OCI-LY7 (cell line): ENCODE results near the gene ISG15. TPM values are rescaled to one million over a fixed set of nuclear protein-coding genes. Genes with fewer than 3 reads are reported as not detected.

Source experiments
- BruUV-seq: library from RNA; stranded (reverse); fragments of 400-500 nt; replicated peaks from 2 replicates; lab custom pipeline; 2021; lab: Mats Ljungman, UMichigan
- CTCF ChIA-PET: fragments of 300-600 bp; sonication (Branson Sonifier 250); formaldehyde crosslinking; loops from one replicate; lab custom pipeline; 2022; ENCODE audit warnings: antibody characterized with exemption; ENCODE audit not compliant: unreplicated experiment; lab: Charles Lee
- POLR2A ChIA-PET: fragments of 300-600 bp; sonication (Branson Sonifier 250); formaldehyde crosslinking; loops from one replicate; lab custom pipeline; 2022; ENCODE audit warnings: antibody characterized with exemption; lab: Charles Lee
- DNase-seq: peaks from one replicate; pipeline ENCODE4 v3.0.0-alpha.2; 2015; ENCODE audit warnings: low spot score
- H2AFZ ChIP-seq: fragments of 200-600 bp; sonication (generic), shearing (Covaris generic); 2 replicates; pipeline ENCODE4 v1.6.1; 2014; ENCODE audit warnings: mild to moderate bottlenecking, antibody characterized with exemption, low read length, moderate library complexity
- H3K27ac ChIP-seq: fragments of 200-600 bp; sonication (generic); 2 replicates; pipeline ENCODE4 v1.5.1; 2014; ENCODE audit warnings: mixed run types, low read depth, mild to moderate bottlenecking, moderate library complexity, low read length, inconsistent platforms; ENCODE audit not compliant: poor library complexity, severe bottlenecking
- H3K36me3 ChIP-seq: fragments of 200-600 bp; sonication (generic); 2 replicates; pipeline ENCODE4 v1.6.1; 2014; ENCODE audit warnings: mild to moderate bottlenecking, antibody characterized with exemption, low read length, moderate library complexity, mixed read lengths; ENCODE audit not compliant: insufficient read depth
- H3K4me1 ChIP-seq: fragments of 200-600 bp; sonication (generic); 2 replicates; pipeline ENCODE4 v1.5.1; 2014; ENCODE audit warnings: mild to moderate bottlenecking, low read length; ENCODE audit not compliant: insufficient read depth, poor library complexity, severe bottlenecking
- H3K4me2 ChIP-seq: fragments of 200-600 bp; sonication (generic); 2 replicates; pipeline ENCODE4 v1.6.1; 2014; ENCODE audit warnings: mild to moderate bottlenecking, low read length
- H3K4me3 ChIP-seq: fragments of 200-600 bp; sonication (generic); 2 replicates; pipeline ENCODE4 v1.5.1; 2014; ENCODE audit warnings: mild to moderate bottlenecking, low read depth, low read length; ENCODE audit not compliant: poor library complexity, severe bottlenecking
- H3K79me2 ChIP-seq: fragments of 200-600 bp; sonication (generic); 2 replicates; pipeline ENCODE4 v1.6.1; 2016; ENCODE audit warnings: low read depth, mild to moderate bottlenecking, low read length, moderate library complexity, mixed read lengths; ENCODE audit not compliant: insufficient read depth
- H3K9me2 ChIP-seq: fragments of 200-600 bp; sonication (generic); 2 replicates; pipeline ENCODE4 v1.6.1; 2016; ENCODE audit warnings: mild to moderate bottlenecking, low read length, mixed read lengths; ENCODE audit not compliant: insufficient read depth
- H3K9me3 ChIP-seq: fragments of 200-600 bp; sonication (generic); 2 replicates; pipeline ENCODE4 v1.6.1; 2014; ENCODE audit warnings: mild to moderate bottlenecking, mixed run types, low read length, mixed read lengths
- H4K20me1 ChIP-seq: fragments of 200-600 bp; sonication (generic); 2 replicates; pipeline ENCODE4 v1.6.1; 2014; ENCODE audit warnings: mild to moderate bottlenecking, antibody characterized with exemption, low read length, moderate library complexity, mixed read lengths; ENCODE audit not compliant: insufficient read depth
- CTCF ChIP-seq: fragments of 200-600 bp; sonication (generic); conservative IDR thresholded peaks from 2 replicates; pipeline ENCODE4 v1.5.1; 2014; ENCODE audit warnings: mild to moderate bottlenecking, antibody characterized with exemption, low read length, moderate library complexity, mixed read lengths
- EZH2phosphoT487 ChIP-seq: fragments of 200-600 bp; sonication (generic); IDR thresholded peaks from 2 replicates; pipeline ENCODE4 v1.6.1; 2018; ENCODE audit warnings: low read depth, borderline replicate concordance, mild to moderate bottlenecking, mixed run types, antibody characterized with exemption, low read length, moderate library complexity, mixed read lengths
- intact Hi-C: fragments of 100-400 bp; cut with micrococcal nuclease; formaldehyde crosslinking; loops from one replicate; pipeline ENCODE4 v1.10.0; 2022; ENCODE audit not compliant: unreplicated experiment
- total RNA-seq, 2 experiments: library from RNA; depleted of rRNA in 1 of 2; stranded (reverse); fragments of >200 nt in 1 of 2; shearing (Covaris generic) in 1 of 2; gene quantifications; 2 replicates each; pipeline ENCODE4 v1.2.3, GENCODE V29; 2014 to 2022

The ISG15 gene
- total RNA-seq, 2 experiments from 2014 or later: 65.4 to 110 TPM

DNA sequence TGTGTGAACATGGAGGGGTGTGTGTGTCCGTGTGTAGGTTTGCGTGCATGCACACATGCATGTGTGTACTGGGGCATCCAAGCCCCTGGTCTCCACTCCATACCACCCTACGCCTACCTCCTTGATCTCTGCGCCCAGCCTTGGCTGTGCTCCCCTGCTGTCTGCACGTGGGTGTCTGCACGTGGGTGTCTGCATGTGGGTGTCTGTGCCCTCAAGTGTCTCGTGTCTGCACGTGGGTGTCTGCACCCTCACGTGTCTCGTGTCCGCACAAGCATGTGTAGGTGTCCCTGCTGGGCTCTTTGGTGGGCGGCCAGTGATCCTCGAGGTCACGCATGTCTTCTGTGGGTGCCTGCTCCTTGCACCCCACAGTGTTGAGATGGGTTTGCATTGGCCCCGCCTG lies 39.7 kb downstream of the ISG15 start:
- no peak overlapping the region for H3K27ac ChIP-seq
- no peak overlapping the region for H3K4me3 ChIP-seq
- H3K9me3 ChIP-seq: no peaks in the 10 kb centered on the region
- intact Hi-C loops: no loop called here
- DNase-seq: no peak
- ChIA-PET POLR2A (no interaction called here), CTCF (no interaction called here)
- H3K79me2 ChIP-seq: no peaks in the 10 kb centered on the region
- H3K36me3 ChIP-seq: no peaks in the 10 kb centered on the region
- BruUV-seq: no TSS peak
- no peak overlapping the region for H2AFZ ChIP-seq
- no peaks in the 10 kb centered on the region for H3K4me1 ChIP-seq
- no peaks in the 10 kb centered on the region for H3K9me2 ChIP-seq
- H3K4me2 ChIP-seq: no peak overlapping the region
- H4K20me1 ChIP-seq: no peaks in the 10 kb centered on the region
- TF ChIP-seq CTCF (no peak), EZH2phosphoT487 (no peak)

DNA sequence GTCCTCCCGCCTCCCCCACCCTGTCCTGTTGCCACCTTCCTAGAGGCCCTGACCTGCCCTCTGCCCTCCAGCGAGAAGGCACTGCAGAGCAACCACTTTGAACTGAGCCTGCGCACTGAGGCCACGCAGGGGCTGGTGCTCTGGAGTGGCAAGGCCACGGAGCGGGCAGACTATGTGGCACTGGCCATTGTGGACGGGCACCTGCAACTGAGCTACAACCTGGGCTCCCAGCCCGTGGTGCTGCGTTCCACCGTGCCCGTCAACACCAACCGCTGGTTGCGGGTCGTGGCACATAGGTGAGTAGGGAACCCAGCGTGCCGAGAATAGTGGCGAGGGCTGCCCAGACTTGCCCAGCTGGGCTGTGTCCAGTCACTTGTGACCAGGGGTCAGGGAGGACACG lies 40.4 kb downstream of the ISG15 start:
- Histone ChIP-seq H3K9me3 (no peaks in the 10 kb centered on the region), H3K36me3 (no peaks in the 10 kb centered on the region), H3K27ac (no peak overlapping the region), H3K79me2 (no peaks in the 10 kb centered on the region), H4K20me1 (no peaks in the 10 kb centered on the region), H2AFZ (no peak overlapping the region), H3K4me1 (peaks cover under 1% of the 10 kb centered on the region), H3K4me2 (no peak overlapping the region), H3K9me2 (no peaks in the 10 kb centered on the region), H3K4me3 (no peak overlapping the region)
- POLR2A ChIA-PET: no interaction called here
- no peak for DNase-seq
- BruUV-seq: no TSS peak
- intact Hi-C loops: no loop called here
- TF ChIP-seq CTCF (no peak), EZH2phosphoT487 (no peak)
- CTCF ChIA-PET: interaction anchor here (0.6 kb wide), 1 partner anchor 93 kb away, joined by 5 read pairs; no protein-coding TSS in a partner anchor

DNA sequence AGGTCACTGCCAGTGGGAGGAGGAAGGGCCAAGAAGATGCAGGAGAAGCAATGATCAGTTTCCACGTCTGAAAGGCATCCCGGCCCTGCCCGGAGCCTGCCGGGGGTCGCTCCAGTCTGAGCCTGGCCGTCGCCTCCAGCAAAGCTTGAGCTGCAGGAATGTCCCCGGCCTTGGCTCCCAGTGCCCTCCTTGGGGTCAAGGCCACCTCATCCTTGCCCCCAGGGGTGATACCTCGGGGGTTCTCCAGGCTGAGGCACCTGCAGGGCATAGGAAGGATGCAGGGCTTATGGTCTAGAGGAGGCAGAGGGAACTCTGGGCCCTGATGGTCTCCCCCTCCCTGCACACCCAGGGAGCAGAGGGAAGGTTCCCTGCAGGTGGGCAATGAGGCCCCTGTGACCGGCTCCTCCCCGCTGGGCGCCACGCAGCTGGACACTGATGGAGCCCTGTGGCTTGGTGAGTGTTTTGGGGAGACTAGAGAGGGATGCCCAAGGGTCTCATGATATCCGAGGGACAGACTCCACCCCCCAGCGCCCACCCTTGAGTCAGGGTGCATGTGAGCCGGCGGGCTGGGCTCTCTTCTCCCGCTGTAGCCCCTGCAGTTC lies 40.9 kb downstream of the ISG15 start:
- no peak for DNase-seq
- no peaks in the 10 kb centered on the region for H3K79me2 ChIP-seq
- POLR2A ChIA-PET: no interaction called here
- no peaks in the 10 kb centered on the region for H3K36me3 ChIP-seq
- H3K4me3 ChIP-seq: no peak overlapping the region
- no peaks in the 10 kb centered on the region for H3K9me3 ChIP-seq
- CTCF ChIA-PET: interaction anchor here (0.6 kb wide), 1 partner anchor 93 kb away, joined by 5 read pairs; no protein-coding TSS in a partner anchor
- no TSS peak for BruUV-seq
- no peak overlapping the region for H2AFZ ChIP-seq
- H4K20me1 ChIP-seq: no peaks in the 10 kb centered on the region
- peaks cover 5% of the 10 kb centered on the region for H3K4me1 ChIP-seq
- intact Hi-C loops: no loop called here
- no peaks in the 10 kb centered on the region for H3K9me2 ChIP-seq
- no peak overlapping the region for H3K4me2 ChIP-seq
- TF ChIP-seq CTCF: no peak
- TF ChIP-seq EZH2phosphoT487: no peak
- H3K27ac ChIP-seq: no peak overlapping the region
